NB4 (cell line): ENCODE data around the gene CNOT6.

Source experiments
- DNase-seq: peaks from one replicate; pipeline ENCODE4 v3.0.0; 2010; ENCODE audit warnings: low read depth
- H3K4me3 ChIP-seq: one replicate; pipeline ENCODE4 v1.5.1; 2011; ENCODE audit warnings: mild to moderate bottlenecking, low read depth, low read length, moderate library complexity
- MAX ChIP-seq: IDR thresholded peaks from 2 replicates; pipeline ENCODE4 v1.6.1; 2011; ENCODE audit warnings: low read depth, low read length
- MYC ChIP-seq: IDR thresholded peaks from 2 replicates; pipeline ENCODE4 v1.6.1; 2011; ENCODE audit warnings: low read depth, low read length
- POLR2A ChIP-seq: IDR thresholded peaks from 2 replicates; pipeline ENCODE4 v1.6.1; 2011; ENCODE audit warnings: mild to moderate bottlenecking; ENCODE audit not compliant: insufficient read length; ENCODE audit errors: extremely low read depth
- TF ChIP-seq, protein P1 (sequence below): IDR thresholded peaks from one replicate; pipeline ENCODE4 v1.5.1; 2012; ENCODE audit warnings: low read depth, low read length

Gene CNOT6

DNA sequence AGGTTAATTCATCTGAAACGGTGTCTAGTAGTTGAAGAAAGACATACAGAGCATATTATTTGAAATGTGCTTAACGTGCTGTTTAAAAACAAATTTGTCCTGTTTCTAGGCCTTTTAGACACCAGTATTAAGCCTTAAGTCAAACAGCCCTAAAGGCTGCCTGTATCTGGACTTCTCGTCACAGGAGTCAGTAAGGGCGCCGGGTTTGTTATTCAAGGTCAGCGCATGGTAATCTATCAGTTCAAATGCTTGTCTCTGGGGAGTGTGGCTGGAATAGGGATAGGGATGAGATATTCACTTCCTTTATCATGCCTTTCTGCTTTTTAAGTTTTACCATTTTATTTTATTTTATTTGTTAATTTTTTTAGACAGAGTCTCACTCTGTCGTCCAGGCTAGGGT lies 9.4 kb upstream of the CNOT6 start:
- no peak for DNase-seq
- TF ChIP-seq POLR2A, result no peak
- no peak for TF ChIP-seq MAX
- TF ChIP-seq MYC, result no peak
- TF ChIP-seq, protein P1, sequence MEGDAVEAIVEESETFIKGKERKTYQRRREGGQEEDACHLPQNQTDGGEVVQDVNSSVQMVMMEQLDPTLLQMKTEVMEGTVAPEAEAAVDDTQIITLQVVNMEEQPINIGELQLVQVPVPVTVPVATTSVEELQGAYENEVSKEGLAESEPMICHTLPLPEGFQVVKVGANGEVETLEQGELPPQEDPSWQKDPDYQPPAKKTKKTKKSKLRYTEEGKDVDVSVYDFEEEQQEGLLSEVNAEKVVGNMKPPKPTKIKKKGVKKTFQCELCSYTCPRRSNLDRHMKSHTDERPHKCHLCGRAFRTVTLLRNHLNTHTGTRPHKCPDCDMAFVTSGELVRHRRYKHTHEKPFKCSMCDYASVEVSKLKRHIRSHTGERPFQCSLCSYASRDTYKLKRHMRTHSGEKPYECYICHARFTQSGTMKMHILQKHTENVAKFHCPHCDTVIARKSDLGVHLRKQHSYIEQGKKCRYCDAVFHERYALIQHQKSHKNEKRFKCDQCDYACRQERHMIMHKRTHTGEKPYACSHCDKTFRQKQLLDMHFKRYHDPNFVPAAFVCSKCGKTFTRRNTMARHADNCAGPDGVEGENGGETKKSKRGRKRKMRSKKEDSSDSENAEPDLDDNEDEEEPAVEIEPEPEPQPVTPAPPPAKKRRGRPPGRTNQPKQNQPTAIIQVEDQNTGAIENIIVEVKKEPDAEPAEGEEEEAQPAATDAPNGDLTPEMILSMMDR, result no peak
- H3K4me3 ChIP-seq, result no peak overlapping the region

- H3K4me3 ChIP-seq, result no peak overlapping the region
- DNase-seq, result no peak
- no peak for TF ChIP-seq POLR2A
- TF ChIP-seq MYC, result no peak
- TF ChIP-seq MAX, result no peak
- TF ChIP-seq, protein P1, result no peak
Observed at GRCh38 chr5:180486636-180487149, 7.5 kb upstream of the CNOT6 start.

DNA sequence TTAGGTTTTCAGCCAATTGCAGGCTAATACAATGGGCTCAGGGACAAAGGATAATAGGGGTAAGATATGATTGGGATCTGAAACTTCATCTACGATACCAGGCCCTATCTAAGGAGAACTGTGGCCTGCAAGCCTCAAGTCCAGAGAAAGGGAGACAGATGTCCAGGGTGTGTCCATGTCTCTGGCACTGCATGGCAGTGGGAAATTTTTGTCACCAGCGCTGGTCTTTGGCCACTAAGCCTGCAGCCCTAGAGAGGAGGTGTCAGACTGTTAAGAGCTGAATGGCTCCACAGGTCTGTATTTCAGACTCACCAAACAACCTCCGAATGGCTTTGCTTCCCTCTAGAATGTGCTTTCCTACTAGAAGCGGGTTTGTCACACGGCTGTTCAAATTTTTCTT lies 6.6 kb upstream of the CNOT6 start:
- no peak for DNase-seq
- no peak overlapping the region for H3K4me3 ChIP-seq

GRCh38 chr5:180491496-180491895 lies 2.7 kb upstream of the CNOT6 start:
- TF ChIP-seq MYC (no peak), MAX (0 out of 2 replicates have a peak, but pooled peaks have one; percentile 10)
- TF ChIP-seq, protein P1, result peak; percentile 21
- peak; percentile 82 for DNase-seq
- no peak overlapping the region for H3K4me3 ChIP-seq

More for the DNA sequence above, 6.6 kb upstream of the CNOT6 start:
- TF ChIP-seq MYC (no peak), MAX (no peak), POLR2A (no peak)
- TF ChIP-seq, protein P1, result no peak

GRCh38 chr5:180492226-180492903 lies 1.8 kb upstream of the CNOT6 start:
- H3K4me3 ChIP-seq, result no peak overlapping the region
- no peak for DNase-seq
- TF ChIP-seq MYC (no peak), MAX (no peak), POLR2A (no peak)
- TF ChIP-seq, protein P1, result no peak
